H1 (cell line): Measurements from ENCODE around the gene TGFBR2. TPM values are rescaled to one million over a fixed set of nuclear protein-coding genes. Genes with fewer than 3 reads are reported as not detected.

ENCODE experiments used
- CTCF ChIA-PET: fragments of 300-600 bp; sonication (Branson Sonifier 250); formaldehyde crosslinking; loops from one replicate; lab custom pipeline; 2021; ENCODE audit not compliant: partially characterized antibody; lab: Charles Lee
- POLR2A ChIA-PET: fragments of 300-600 bp; sonication (Branson Sonifier 250); formaldehyde crosslinking; loops from one replicate; lab custom pipeline; 2021; ENCODE audit warnings: inconsistent platforms; ENCODE audit not compliant: partially characterized antibody; lab: Charles Lee
- DNase-seq, 2 experiments: peaks; one replicate each; pipeline versions ENCODE4 v3.0.0 to v3.0.0-alpha.2; 2010 to 2022; ENCODE audit warnings: low spot score in 2 of 2, low read depth in 1 of 2, mixed read lengths in 1 of 2
- FAIRE-seq: peaks from 2 replicates; lab custom pipeline; 2011; peaks lifted over from hg19 to GRCh38; lab: Jason Lieb, UNC
- H2AFZ ChIP-seq: 2 replicates; pipeline ENCODE4 v1.8.1; 2012; ENCODE audit warnings: low read length, inconsistent platforms
- H2AK5ac ChIP-seq: 2 replicates; pipeline ENCODE4 v1.6.1; 2013; ENCODE audit warnings: low read depth, low read length
- H2BK120ac ChIP-seq: replicated peaks from 2 replicates; pipeline ENCODE3; 2013; ENCODE audit warnings: low read depth, low read length, inconsistent platforms
- H2BK12ac ChIP-seq: 2 replicates; pipeline ENCODE4 v1.6.1; 2013; ENCODE audit warnings: low read depth, low read length
- H2BK15ac ChIP-seq: 2 replicates; pipeline ENCODE4 v1.6.1; 2013; ENCODE audit warnings: low read length
- H2BK20ac ChIP-seq: 2 replicates; pipeline ENCODE4 v1.6.1; 2013; ENCODE audit warnings: low read length
- H2BK5ac ChIP-seq: 2 replicates; pipeline ENCODE4 v1.6.1; 2013; ENCODE audit warnings: low read depth, low read length
- H3K14ac ChIP-seq: 2 replicates; pipeline ENCODE4 v1.6.1; 2013; ENCODE audit warnings: inconsistent platforms; ENCODE audit not compliant: insufficient read length
- H3K18ac ChIP-seq: 2 replicates; pipeline ENCODE4 v1.6.1; 2013; ENCODE audit warnings: low read length; ENCODE audit errors: extremely low read depth
- H3K23ac ChIP-seq: 2 replicates; pipeline ENCODE4 v1.6.1; 2013; ENCODE audit warnings: inconsistent platforms; ENCODE audit not compliant: insufficient read length
- H3K23me2 ChIP-seq: 2 replicates; pipeline ENCODE4 v1.6.1; 2013; ENCODE audit warnings: low read depth, low read length
- H3K27ac ChIP-seq: 2 replicates; pipeline ENCODE4 v1.6.1; 2011; ENCODE audit warnings: low read depth, low read length, inconsistent platforms
- H3K27me3 ChIP-seq, 4 experiments: replicated peaks in 1 of 4; 1 replicate in 1 of 4; 2 replicates in 3 of 4; pipeline versions ENCODE4 v1.6.1 to v1.8.1; 2011 to 2013; ENCODE audit warnings: low read length in 3 of 4, mild to moderate bottlenecking in 3 of 4, inconsistent platforms in 2 of 4, mixed read lengths in 2 of 4, moderate library complexity in 1 of 4; ENCODE audit not compliant: control insufficient read depth in 3 of 4, insufficient read depth in 3 of 4; ENCODE audit errors: extremely low read depth in 1 of 4
- H3K36me3 ChIP-seq, 4 experiments: 2 replicates each; pipeline versions ENCODE4 v1.6.1 to v1.8.1; 2011 to 2013; ENCODE audit warnings: mild to moderate bottlenecking in 4 of 4, low read length in 3 of 4, moderate library complexity in 2 of 4, control low read depth in 1 of 4, inconsistent platforms in 1 of 4; ENCODE audit not compliant: insufficient read depth in 4 of 4, control insufficient read depth in 2 of 4
- H3K4ac ChIP-seq: replicated peaks from 2 replicates; pipeline ENCODE3; 2013; ENCODE audit warnings: low read length, low read depth, mixed read lengths, inconsistent platforms; ENCODE audit not compliant: insufficient read length
- H3K4me1 ChIP-seq, 4 experiments: replicated peaks in 1 of 4; 1 replicate in 1 of 4; 2 replicates in 3 of 4; pipeline versions ENCODE4 v1.6.1 to v1.8.1; 2011 to 2013; ENCODE audit warnings: low read length in 3 of 4, inconsistent platforms in 2 of 4, mixed read lengths in 1 of 4; ENCODE audit not compliant: insufficient read depth in 4 of 4, control insufficient read depth in 3 of 4
- H3K4me2 ChIP-seq, 2 experiments: 2 replicates each; pipeline versions ENCODE4 v1.6.1 to v1.8.1; 2011 to 2013; ENCODE audit warnings: low read depth in 2 of 2, low read length in 2 of 2, control low read depth in 1 of 2, inconsistent platforms in 1 of 2, mild to moderate bottlenecking in 1 of 2; ENCODE audit not compliant: insufficient read depth in 1 of 2
- H3K4me3 ChIP-seq, 4 experiments: fragments of 200-600, 300-600 bp in 1 of 4; sonication (generic), shearing (Covaris generic), sonication (Bioruptor Twin) in 1 of 4; 2 replicates each; pipeline versions ENCODE4 v1.5.1 to v1.8.1; 2011 to 2016; ENCODE audit warnings: low read length in 4 of 4, low read depth in 3 of 4, control low read depth in 2 of 4, inconsistent platforms in 2 of 4, mild to moderate bottlenecking in 2 of 4, mixed read lengths in 1 of 4, moderate library complexity in 1 of 4; ENCODE audit not compliant: insufficient read depth in 2 of 4; ENCODE audit errors: extremely low read depth in 1 of 4
- H3K56ac ChIP-seq: replicated peaks from 2 replicates; pipeline ENCODE3; 2013; ENCODE audit warnings: low read depth, mild to moderate bottlenecking, mixed read lengths, low read length, inconsistent platforms; ENCODE audit not compliant: insufficient read length
- H3K79me1 ChIP-seq: 2 replicates; pipeline ENCODE4 v1.6.1; 2013; ENCODE audit warnings: low read depth, low read length, control low read depth
- H3K79me2 ChIP-seq, 2 experiments: 2 replicates each; pipeline versions ENCODE4 v1.6.1 to v1.8.1; 2012 to 2013; ENCODE audit warnings: low read length in 2 of 2, mild to moderate bottlenecking in 2 of 2, inconsistent platforms in 1 of 2; ENCODE audit not compliant: insufficient read depth in 2 of 2, control insufficient read depth in 1 of 2
- H3K9ac ChIP-seq, 4 experiments: replicated peaks in 1 of 4; 1 replicate in 1 of 4; 2 replicates in 3 of 4; pipeline versions ENCODE4 v1.6.1 to v1.8.1; 2011 to 2013; ENCODE audit warnings: low read depth in 3 of 4, low read length in 3 of 4, control low read depth in 2 of 4, mild to moderate bottlenecking in 2 of 4, moderate library complexity in 2 of 4, inconsistent platforms in 1 of 4; ENCODE audit errors: extremely low read depth in 1 of 4
- H3K9me3 ChIP-seq, 2 experiments: 2 replicates each; pipeline versions ENCODE4 v1.6.1 to v1.8.1; 2012 to 2013; ENCODE audit warnings: mild to moderate bottlenecking in 2 of 2, moderate library complexity in 2 of 2, control low read depth in 1 of 2, inconsistent platforms in 1 of 2, low read depth in 1 of 2, low read length in 1 of 2, mixed read lengths in 1 of 2; ENCODE audit not compliant: insufficient read depth in 2 of 2
- H4K20me1 ChIP-seq, 2 experiments: replicated peaks in 1 of 2; 2 replicates each; pipeline versions ENCODE3 to v1.8.1; 2011 to 2013; ENCODE audit warnings: inconsistent platforms in 2 of 2, low read length in 2 of 2, mild to moderate bottlenecking in 1 of 2; ENCODE audit not compliant: insufficient read depth in 2 of 2, control insufficient read depth in 1 of 2
- H4K5ac ChIP-seq: 2 replicates; pipeline ENCODE4 v1.6.1; 2013; ENCODE audit warnings: low read length, low read depth, mixed read lengths, inconsistent platforms; ENCODE audit not compliant: insufficient read length
- H4K8ac ChIP-seq: 2 replicates; pipeline ENCODE4 v1.8.0; 2013; ENCODE audit warnings: mild to moderate bottlenecking, moderate library complexity, low read length, inconsistent platforms; ENCODE audit not compliant: insufficient read depth; ENCODE audit errors: extremely low read depth
- H4K91ac ChIP-seq: replicated peaks from 2 replicates; pipeline ENCODE3; 2013; ENCODE audit warnings: low read length, mixed read lengths, inconsistent platforms; ENCODE audit not compliant: insufficient read length
- BCL11A ChIP-seq, 2 experiments: IDR thresholded peaks; one replicate each; pipeline ENCODE4 v1.6.1; 2011; ENCODE audit warnings: low read depth in 2 of 2, low read length in 2 of 2, mild to moderate bottlenecking in 2 of 2
- CHD2 ChIP-seq: IDR thresholded peaks from 2 replicates; pipeline ENCODE4 v1.6.1; 2012; ENCODE audit warnings: low read length, improper control_type of control experiment
- CTCF ChIP-seq, 3 experiments: IDR thresholded peaks; 1 replicate in 2 of 3; 2 replicates in 1 of 3; pipeline versions ENCODE4 v1.5.1 to v1.6.1; 2011; ENCODE audit warnings: low read length in 3 of 3, mild to moderate bottlenecking in 3 of 3, inconsistent platforms in 2 of 3, low read depth in 1 of 3, moderate library complexity in 1 of 3; ENCODE audit not compliant: insufficient read depth in 1 of 3; ENCODE audit errors: control extremely low read depth in 1 of 3
- EP300 ChIP-seq, 2 experiments: IDR thresholded peaks; 1 replicate in 1 of 2; 2 replicates in 1 of 2; pipeline ENCODE4 v1.6.1; 2011 to 2012; ENCODE audit warnings: low read depth in 2 of 2, low read length in 2 of 2, mild to moderate bottlenecking in 2 of 2, borderline replicate concordance in 1 of 2, inconsistent platforms in 1 of 2, moderate library complexity in 1 of 2
- JUND ChIP-seq: IDR thresholded peaks from 2 replicates; pipeline ENCODE4 v1.6.1; 2011; ENCODE audit warnings: mild to moderate bottlenecking, improper control_type of control experiment, low read length
- RXRA ChIP-seq: IDR thresholded peaks from 2 replicates; pipeline ENCODE4 v1.6.1; 2011; ENCODE audit warnings: low read depth, mild to moderate bottlenecking, low read length, moderate library complexity; ENCODE audit not compliant: insufficient read depth
- SAP30 ChIP-seq: fragments of 300-600 bp; sonication (generic); IDR thresholded peaks from 2 replicates; pipeline ENCODE4 v1.7.1; 2012; ENCODE audit warnings: low read length, moderate library complexity, mild to moderate bottlenecking, inconsistent platforms; ENCODE audit not compliant: insufficient read depth, insufficient replicate concordance
- SIRT6 ChIP-seq: IDR thresholded peaks from one replicate; pipeline ENCODE4 v1.7.1; 2012; ENCODE audit warnings: low read length, inconsistent platforms
- TBP ChIP-seq: IDR thresholded peaks from 2 replicates; pipeline ENCODE4 v1.6.1; 2011; ENCODE audit warnings: low read depth, low read length, improper control_type of control experiment
- WGBS, 2 experiments: shearing (Covaris generic) in 1 of 2; methylation state at CpG; one replicate each; pipeline versions ENCODE4 v1.1.6 to v1.1.7; 2013 to 2015; ENCODE audit warnings: low lambda C conversion rate in 2 of 2, mixed read lengths in 2 of 2, inconsistent platforms in 1 of 2, low coverage in 1 of 2, missing lambda C conversion rate in 1 of 2; ENCODE audit not compliant: insufficient replicate concordance in 2 of 2, insufficient coverage in 1 of 2, insufficient read length in 1 of 2; ENCODE audit errors: extremely low coverage in 1 of 2, missing lambda C conversion rate in 1 of 2; 5-methylcytosine and 5-hydroxymethylcytosine counted together
- polyA plus RNA-seq, 7 experiments: library from polyadenylated mRNA; depleted of rRNA in 3 of 7; stranded (reverse) in 5 of 7; unstranded in 2 of 7; fragments of >200 nt in 5 of 7; fragments of 200-250 nt in 2 of 7; gene quantifications; 1 replicate in 5 of 7; 2 replicates in 1 of 7; 4 replicates in 1 of 7; pipeline versions ENCODE4 v1.2.1 to v1.2.3, GENCODE V29; 2011 to 2013; ENCODE audit warnings: missing spikeins in 2 of 7, mixed read lengths in 2 of 7
- total RNA-seq: library from RNA; stranded (reverse); fragmentation: NEBNext Ultra II Directional; extraction: Animal tissue kit (Norgen Biotek cat#: 25700); gene quantifications from 2 replicates; pipeline ENCODE4 v1.2.1, GENCODE V29; 2021

The TGFBR2 gene
- total and polyA plus RNA-seq, 2 of the 8 experiments (the other 6 are each of a cell fraction or from before 2014, with no cell fraction given) = 4.2 to 7.4 TPM

- Histone ChIP-seq H4K8ac (no peak overlapping the region), H3K9ac (no peak overlapping the region), H3K79me1 (no peaks in the 10 kb centered on the region), H3K4me1 (no peaks in the 10 kb centered on the region), H3K9me3 (no peaks in the 10 kb centered on the region), H3K23ac (no peak overlapping the region), H3K27me3 (no peaks in the 10 kb centered on the region), H3K27ac (no peak overlapping the region), H2BK120ac (no peak overlapping the region), H3K4me3 (no peak overlapping the region), H3K4ac (no peak overlapping the region), H4K20me1 (no peaks in the 10 kb centered on the region), H3K36me3 (no peaks in the 10 kb centered on the region; a peak in 1 of 8 replicates), H4K5ac (no peak overlapping the region), H4K91ac (no peak overlapping the region), H3K79me2 (peaks cover 0 to 82% of the 10 kb centered on the region in 2 experiments; a peak in 3 of 4 replicates), H2AK5ac (no peak overlapping the region), H3K56ac (no peak overlapping the region), H3K4me2 (no peak overlapping the region), H2BK5ac (no peak overlapping the region), H2BK20ac (no peak overlapping the region), H3K14ac (no peak overlapping the region), H2BK15ac (no peak overlapping the region), H3K18ac (no peak overlapping the region), H2AFZ (no peak overlapping the region), H3K23me2 (no peaks in the 10 kb centered on the region), H2BK12ac (no peak overlapping the region)
- DNase-seq (no peak), FAIRE-seq (no peak)
- CTCF ChIA-PET = no interaction called here
- 94% methylated on average over 3 of the region's 3 CpGs; no CpG with 5 or more reads in 1 of the 2 experiments for WGBS, 2 experiments
- POLR2A ChIA-PET = no interaction called here
- TF ChIP-seq SAP30 (no peak), JUND (no peak), CHD2 (no peak), CTCF (IDR thresholded peaks at IDR 0.05; ENCODE audit: control extremely low read depth in 1 of 3, insufficient read depth in 1 of 3, low read depth in 1 of 3, low read length in 3 of 3) (no peak), EP300 (IDR thresholded peaks at IDR 0.05; ENCODE audit: borderline replicate concordance in 1 of 2, low read depth in 2 of 2, low read length in 2 of 2) (no peak), TBP (no peak), SIRT6 (no peak), RXRA (no peak), BCL11A (IDR thresholded peaks at IDR 0.05; ENCODE audit: low read depth in 2 of 2, low read length in 2 of 2) (no peak)
Measured at GRCh38 chr3:30634761-30635735, 28.6 kb downstream of the TGFBR2 start.
